Measurements from ENCODE around the gene SLC24A4.

- TF ChIP-seq CTCF (IDR thresholded peaks at IDR 0.05), result no peak
- no peak for TF ChIP-seq POLR2AphosphoS5 (IDR thresholded peaks at IDR 0.05)
- TF ChIP-seq POLR2A (IDR thresholded peaks at IDR 0.05), result no peak
These were observed 57.2 kb downstream of the SLC24A4 start for GRCh38 chr14:92380131-92380530.

Measured in upper lobe of left lung (tissue), 4 donors.